ENCODE results near the gene MAN1A1. TPM values are rescaled to one million over a fixed set of nuclear protein-coding genes. Genes with fewer than 3 reads are reported as not detected.

The MAN1A1 gene
- total RNA-seq, 1 experiment from 2014 or later, result 16.1 TPM

DNA sequence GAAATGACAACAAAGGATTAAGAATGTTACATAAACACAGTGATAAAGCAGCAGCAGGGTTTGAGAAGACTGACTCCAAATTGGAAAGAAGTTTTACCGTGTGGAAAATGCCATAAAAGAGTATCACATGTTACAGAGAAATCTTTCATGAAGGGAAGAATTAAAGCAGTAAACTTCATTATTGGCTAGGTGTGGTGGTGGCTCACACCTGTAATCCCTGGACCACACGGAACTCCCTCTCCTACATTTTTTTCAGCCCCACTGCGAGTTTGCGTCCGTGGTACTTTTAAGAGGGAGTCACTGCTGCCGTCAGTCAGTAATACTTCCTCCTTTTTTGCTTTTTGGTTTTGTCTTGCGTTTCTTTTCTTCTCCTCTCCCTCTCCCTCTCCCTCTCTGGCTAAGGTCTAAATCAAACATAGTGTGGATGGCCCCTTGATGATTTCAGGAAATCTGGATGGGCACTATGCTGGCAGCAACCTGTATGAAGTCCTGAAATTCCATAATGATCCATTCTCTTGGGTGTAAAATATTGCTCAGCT lies 112.3 kb downstream of the MAN1A1 start:
- DNase-seq (ENCODE audit: low spot score), result no peak

DNA sequence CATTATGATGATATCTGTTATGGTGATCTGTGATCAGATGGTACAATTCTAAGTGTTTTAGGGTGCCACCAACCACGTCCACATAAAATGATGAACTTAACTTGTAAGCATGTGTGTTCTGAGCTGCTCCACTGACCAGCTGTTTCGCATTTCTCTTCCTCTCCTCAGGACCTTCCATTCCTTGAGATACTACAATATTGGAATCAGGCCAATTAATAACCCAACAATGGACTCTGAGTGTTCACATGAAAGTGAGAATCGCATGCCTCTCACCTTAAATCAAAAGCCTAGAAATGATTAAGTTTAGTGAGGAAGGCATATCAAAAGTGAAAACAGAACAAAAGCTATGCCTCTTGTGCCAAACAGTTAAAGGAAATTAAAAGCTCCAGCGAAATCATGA lies 114.6 kb downstream of the MAN1A1 start:
- no peak for DNase-seq (ENCODE audit: low spot score)

DNA sequence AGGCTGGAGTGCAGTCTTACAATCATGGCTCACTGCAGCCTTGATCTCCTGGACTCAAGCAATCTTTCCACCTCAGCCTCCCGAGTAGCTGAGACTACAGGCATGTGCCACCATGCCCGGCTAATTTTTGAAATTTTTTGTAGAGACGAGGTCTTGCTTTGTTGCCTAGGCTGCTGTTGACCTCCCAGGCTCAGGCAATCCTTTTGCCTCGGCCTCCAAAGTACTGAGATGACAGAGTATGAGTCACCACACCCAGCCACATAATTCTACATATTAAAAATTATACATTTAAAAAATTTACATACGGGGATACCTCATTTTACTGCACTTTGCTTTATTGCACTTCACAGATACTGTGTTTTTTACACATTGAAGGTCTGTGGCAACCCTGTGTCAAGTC lies 115.1 kb downstream of the MAN1A1 start:
- DNase-seq (ENCODE audit: low spot score), result no peak

DNA sequence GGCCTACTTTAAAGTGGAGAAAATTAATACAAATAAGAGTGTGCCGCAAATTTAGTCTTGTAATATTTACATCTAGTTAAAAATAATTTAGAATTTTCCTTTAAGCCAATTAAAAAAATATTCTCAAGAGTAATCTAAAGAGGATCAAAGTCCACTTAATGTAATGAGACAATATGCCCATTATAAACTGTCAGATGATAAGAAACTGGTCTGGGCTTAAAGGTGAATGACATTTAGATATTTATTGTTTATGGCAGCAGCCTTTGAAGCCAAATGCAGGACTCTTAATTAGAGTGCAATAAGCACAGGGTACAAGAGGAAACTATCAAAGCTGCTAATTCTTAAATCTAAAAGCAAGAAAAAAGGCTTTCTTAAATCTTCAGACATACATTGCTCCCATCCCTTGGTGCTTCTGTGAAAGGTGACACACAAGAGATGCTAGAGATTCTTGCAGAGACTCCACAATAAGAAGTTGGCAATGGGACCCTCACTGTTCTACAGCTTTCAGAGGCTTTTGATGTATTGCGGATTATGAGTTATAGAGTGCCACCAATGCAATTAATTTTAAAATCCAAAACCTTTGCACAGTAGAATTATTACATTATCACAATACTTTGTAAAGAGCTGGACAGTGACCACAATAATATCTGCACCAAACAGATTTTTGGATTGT lies 116.1 kb downstream of the MAN1A1 start:
- peak; percentile 7 for DNase-seq (ENCODE audit: low spot score)

DNA sequence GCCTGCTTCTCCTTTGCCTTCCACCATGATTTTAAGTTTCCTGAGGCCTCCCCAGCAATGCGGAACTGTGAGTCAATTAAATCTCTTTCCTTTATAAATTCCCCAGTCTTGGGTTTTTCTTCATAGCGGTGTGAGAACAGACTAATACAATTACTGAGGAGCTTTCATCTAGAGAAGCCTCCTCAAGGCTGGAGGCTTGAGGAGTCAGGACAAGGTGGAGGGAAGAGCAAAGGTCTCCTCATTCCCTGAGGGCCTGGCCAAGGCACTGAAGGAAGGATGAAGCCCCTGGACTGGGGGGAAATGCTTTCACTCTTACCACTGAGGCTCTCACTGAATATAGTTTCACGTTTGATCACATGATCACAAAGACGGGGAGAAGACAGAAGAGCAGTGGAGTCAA lies 118.2 kb downstream of the MAN1A1 start:
- no peak for DNase-seq (ENCODE audit: low spot score)

DNA sequence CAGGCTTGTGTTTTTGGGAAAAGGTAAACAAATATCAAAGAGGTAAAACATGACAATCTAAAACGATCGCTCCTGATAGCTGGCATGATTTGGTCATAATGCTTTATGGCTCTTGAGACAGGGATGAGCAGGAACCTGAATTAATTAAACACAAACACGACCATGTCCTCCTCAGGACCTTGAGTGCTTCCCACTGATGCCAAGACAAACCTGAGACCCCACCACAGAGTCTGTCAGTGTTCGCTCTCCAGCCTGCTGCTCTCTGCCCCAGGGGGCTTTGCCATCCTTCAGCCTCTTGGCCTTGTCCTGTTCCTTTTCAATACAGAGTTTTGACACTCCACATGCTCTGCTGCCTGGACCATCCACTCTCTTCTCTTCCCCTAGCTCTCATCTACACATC lies 119.4 kb downstream of the MAN1A1 start:
- DNase-seq (ENCODE audit: low spot score), result no peak

DNA sequence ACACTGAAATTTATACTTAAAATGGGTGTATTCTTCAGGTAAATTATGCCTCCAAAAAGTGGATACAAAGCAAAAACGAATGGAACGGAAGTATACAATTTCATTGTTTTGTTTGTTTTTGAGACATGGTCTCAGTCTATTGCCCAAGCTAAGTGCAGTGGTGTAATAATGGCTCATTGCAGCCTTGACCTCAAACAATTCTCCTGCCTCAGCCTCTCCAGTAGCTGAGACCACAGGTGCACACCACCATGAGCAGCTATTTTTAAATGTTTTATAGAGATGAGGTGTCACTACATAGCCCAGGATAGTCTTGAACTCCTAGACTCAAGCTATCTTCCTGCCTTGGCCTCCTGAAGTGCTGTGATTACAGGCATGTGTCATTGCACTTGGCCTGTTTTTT lies 122.2 kb downstream of the MAN1A1 start:
- no peak for DNase-seq (ENCODE audit: low spot score)

DNA sequence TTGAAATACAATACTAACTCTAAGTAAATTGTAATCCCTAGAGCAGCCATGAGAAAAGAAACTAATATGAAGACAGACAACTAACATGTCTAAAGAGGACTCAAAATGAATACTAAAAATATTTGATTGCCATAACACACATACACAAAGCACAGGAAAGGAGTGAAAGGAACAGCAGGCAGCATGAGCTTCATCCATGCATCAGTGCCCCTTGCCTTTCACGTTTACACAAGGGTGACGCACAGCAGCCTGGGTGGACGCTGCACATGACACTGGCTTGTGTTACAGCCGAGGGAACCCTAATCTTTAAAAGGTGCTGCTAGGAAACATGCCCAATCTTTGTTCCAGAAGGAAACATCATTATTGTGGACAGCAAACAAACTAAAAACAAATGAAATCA lies 123.5 kb downstream of the MAN1A1 start:
- DNase-seq (ENCODE audit: low spot score), result no peak

DNA sequence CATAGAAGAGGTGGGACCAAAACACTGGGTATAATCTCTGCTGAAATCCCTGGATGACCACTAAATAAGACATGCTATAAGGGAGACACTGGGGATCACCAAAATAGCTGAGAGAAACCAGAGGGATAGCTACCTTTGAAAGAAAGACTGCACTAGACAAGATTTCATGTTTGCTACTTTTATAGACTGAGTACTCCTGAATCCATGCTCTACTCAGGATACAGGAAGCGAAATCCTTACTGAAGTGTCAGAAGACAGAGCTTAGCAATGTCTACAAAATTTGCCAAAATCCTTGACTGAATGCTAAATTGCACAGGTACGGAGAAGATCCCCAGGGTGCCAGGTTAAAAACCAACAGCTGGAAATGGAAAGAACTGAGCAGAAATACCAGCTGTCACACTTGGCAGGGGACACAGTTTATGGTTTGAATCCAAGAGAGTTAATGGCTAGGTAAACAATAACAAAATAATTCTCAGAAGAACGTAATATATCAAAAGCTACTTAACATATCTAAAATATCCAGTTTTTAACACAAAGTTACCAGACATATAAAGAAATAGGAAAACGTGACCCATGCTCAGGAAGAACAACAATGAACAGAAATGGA lies 125.4 kb downstream of the MAN1A1 start:
- no peak for DNase-seq (ENCODE audit: low spot score)

DNA sequence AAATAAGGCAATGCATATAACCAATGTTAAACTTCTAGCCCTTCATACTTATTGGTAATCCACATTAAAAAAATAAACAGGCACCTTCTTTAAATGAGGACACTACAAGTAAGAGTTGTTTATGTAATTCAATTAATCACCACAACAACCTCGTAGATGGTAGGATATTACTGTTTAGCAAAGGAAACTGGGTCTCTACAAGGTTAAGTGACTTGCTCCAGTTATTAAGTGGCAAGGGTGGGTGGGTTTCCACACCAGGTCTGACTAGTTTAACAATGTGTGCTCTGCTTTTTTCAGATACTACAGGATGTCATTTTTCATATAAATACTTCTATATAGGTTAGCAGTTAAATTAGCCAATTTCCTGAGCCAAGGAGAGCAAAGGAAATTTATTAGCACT lies 129.1 kb downstream of the MAN1A1 start:
- no peak for DNase-seq (ENCODE audit: low spot score)

DNA sequence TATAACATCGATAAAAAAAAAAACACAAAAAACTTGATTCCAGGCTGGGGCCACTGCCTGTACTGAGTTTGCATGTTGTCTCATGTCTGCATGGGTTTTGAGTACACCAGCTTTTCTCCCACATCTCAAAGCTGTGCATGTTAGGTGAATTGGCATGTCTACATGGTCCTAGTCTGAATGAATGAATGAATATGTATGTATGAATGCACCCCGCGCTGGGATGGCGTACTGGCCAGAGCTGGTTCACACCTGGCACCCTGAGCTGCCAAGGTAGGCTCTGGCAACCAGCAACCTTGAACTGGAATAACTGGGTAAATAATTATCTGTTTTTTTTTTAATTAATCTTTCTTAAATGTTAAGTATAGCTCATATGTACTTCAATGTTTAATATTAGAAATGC lies 131.0 kb downstream of the MAN1A1 start:
- DNase-seq (ENCODE audit: low spot score), result no peak

DNA sequence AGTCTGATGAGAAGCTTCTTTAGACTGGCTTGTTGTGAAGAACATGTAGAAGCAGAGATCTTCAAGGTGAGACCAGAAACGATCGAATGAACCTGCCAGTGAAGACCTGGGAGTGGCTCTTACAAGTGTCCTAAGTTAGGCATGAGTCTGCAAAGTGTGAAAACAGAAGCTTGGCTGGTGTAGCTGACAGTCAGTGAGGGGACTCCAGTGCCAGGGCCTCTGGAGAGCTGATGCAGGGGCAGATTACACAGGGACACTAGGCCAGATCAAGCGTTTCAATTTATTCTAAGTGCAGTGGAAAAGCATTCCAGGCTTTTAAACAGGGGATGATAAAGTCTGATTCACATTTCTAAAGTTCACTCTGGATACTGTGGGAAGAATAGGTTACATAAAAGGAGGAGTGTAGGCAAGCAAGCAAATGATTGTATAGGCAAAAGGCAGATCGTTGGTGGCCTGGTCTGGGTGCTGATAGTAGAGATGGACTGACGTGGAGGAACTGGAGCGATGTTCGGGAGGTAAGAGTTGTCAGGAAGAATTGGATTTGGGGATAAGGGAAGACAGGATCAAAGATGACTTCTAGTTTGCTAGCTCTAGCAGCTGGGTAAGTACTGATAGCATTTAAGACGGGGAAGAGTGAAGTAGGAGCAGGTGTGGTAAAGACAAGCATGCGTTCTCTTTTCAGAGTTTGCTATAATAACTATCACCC lies 133.5 kb downstream of the MAN1A1 start:
- no peak for DNase-seq (ENCODE audit: low spot score)

DNA sequence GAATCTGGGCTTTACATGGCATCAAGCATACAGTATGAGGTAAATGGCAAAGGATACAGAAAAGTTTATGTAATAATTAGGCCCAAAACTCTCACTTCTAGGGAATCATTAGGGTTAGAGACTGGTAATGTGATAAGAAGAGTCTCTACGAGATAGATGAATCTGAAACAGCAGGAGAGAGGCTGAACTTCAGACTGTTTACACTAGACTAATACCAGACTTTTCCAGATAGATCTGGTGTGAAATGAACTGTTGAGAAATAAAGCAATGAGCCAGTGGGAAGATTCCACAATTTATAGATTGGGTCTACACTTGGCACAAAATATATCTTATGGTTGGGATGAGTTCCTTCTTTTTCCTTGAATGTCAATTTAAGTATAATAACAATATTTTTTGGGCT lies 134.3 kb downstream of the MAN1A1 start:
- DNase-seq (ENCODE audit: low spot score), result no peak

DNA sequence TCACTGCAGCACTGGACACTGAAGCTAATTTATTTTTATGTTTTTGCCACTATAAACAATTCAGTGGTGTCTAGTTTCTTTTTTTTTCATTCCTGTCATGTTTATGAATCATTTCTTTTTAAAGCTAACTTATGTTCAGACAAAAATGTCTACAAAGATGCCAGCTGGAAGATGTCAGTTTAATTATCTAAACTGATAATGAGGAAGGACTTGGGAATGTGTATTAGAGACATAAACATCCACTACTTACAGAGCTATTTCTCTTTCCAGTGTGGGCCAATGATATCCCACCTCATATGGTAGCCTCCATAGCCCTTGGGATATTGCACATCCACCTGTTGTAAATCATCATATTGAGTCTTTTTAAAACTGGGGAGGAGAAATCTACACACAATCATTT lies 139.0 kb downstream of the MAN1A1 start:
- no peak for DNase-seq (ENCODE audit: low spot score)

DNA sequence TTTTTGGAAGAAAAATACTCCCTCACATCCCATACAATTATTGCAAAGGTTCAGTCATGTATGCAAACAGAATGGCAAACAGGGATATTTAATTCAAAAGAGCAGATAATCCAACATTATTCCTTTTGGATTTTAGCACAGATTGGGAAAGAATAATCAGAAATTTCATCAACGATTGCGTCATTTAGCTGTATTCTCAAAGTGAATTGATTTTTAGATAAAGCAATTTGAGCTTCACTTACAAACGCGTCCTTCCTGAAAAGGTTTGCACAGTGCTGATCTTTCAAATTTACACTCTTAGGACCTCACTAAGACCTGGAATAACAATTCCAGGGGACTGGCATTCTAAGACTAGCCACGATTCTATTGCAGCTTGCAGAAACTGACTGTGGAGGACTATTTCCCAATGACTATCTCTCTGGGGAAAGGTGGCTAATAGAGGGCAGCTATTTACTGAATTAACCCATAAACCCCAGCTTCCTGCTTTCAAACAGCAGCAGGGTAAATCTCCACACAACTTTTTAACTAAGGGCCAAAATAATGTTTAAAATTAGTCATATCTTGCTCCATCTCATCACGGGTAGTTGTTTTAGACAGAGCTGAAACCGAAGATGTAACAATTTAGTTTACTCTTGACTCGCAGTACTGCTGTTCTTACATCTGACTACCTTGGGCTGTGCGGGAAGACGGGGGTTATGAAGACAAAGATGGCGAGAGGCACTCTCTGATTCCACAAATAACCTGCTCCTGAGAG lies 139.9 kb downstream of the MAN1A1 start:
- DNase-seq (ENCODE audit: low spot score), result no peak

DNA sequence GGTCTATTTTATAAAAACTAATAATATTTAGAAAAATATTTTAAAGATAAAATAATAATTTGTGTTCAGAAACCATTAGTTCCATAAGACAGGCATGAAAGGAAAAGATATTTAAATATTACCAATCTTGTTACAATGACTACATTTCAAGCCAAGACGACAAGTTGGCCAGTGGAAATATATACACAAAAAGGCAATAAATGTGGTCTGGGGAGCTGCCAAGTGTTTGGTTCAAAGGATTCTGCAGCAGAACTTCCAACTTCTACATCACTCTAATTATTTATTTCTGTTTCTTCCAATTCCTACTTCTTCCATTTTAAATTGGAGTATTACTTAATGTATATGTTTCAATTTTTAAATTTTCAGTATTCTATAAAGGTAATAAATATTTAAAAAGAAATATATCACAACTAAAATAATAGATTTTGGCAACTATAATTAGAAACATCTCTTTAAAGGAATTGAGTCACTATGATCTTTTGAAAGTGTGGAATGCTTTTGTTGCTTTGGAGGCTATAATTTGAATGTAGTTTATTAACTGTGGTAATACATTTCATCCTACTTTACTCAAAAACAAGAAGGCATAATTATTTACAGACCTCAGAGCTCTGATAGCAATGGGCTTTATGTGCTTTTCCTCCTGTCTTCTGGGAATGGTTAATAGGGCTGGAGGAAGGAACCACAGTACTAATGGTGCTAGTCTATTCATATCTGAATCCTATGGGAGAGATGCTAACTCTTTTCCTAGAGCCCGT lies 141.4 kb downstream of the MAN1A1 start:
- peak; percentile 14 for DNase-seq (ENCODE audit: low spot score)

DNA sequence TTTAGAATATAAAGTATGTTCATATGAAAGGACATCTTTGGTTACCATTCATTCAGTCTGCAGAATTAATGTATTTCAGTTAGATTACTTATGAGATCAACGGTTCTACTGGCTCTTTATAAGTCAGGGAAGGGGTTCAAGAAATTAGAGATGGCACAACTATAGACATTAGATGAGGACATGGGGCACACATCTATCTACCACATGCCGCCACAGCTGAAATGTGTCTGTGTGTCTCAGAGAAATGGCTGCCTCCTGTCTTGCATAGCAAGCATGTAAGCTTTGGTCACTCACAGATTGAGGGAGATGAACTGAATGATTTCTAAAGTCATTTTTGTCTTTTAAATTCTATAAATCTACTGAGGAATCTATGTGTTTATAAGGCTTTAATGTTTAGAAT lies 142.2 kb downstream of the MAN1A1 start:
- DNase-seq (ENCODE audit: low spot score), result no peak

DNA sequence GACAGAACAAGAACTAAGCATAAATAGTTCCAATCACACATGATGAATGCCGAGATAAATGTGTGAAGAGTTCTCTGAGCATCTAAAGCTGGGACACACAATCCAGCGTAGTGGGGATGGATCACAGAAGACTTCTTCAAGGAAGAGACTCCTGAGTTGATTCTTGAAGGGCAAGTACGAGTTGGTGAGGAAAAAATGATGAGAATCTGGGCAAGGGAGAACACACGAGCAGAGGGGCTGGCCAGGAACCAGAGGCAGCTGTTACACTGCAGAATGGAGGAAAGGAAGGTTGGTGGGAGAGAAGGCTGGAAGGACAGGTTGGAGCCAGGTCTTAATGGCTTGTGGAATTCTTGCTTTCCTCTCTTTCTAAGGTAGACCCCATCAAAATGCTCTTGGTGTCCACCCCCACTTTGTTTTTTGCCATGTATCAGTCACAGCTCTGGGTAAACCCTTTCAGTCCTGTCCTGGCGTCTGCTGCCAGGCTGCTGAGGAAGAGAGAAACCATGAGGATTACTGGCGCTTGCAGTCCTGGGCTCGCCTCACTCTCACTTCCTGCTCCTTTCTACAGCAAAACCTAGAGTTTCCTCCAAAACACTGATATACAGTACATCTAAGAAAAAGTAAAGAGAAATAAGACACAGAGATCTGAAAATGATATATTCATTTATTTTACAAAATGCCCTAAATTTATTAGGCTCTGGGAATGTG lies 143.5 kb downstream of the MAN1A1 start:
- no peak for DNase-seq (ENCODE audit: low spot score)

DNA sequence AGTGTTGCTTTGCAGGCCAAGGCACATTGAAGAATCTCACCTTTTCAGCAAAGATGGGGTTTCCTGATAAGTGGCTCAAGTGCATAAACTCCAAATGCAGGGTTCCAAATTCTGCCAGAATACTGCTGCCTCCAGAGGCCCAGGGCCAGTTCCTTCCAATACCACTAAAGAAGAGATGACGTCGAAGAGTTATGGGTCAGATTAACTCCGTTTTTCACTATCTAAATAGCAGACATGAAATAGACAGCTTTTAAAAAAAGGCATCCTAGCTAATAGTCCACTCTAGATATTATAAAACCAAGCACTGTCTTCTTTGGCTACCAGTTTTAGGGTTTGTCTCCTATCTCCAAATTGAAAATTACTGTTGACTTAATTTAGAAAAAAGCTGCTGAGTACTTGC lies 144.8 kb downstream of the MAN1A1 start:
- DNase-seq (ENCODE audit: low spot score), result no peak

DNA sequence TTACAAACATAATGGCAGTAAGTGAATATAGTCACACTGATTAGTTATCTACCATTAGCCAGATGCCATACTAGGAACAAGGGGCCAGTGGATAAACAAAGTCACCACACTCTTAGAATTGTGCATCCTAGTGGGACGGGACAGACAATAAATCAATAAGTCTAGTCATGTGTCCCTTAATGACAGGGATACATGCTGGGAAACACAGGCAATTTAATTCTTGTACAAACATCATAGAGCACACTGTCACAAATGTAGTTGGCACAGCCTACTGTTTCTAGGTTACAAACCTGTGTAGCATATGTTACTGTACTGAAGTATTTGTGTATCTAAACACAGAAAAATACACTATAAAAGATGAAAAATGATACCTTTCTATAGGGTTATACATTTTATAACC lies 148.1 kb downstream of the MAN1A1 start:
- DNase-seq (ENCODE audit: low spot score), result no peak
